HUES6 (cell line): Measurements from ENCODE around the gene BST2.
A peak's percentile ranks its signal among the peaks of the same experiment; 100 is the strongest.

Source experiments
- H3K27ac ChIP-seq: 2 replicates; pipeline ENCODE4 v1.7.0; 2013; ENCODE audit warnings: low read depth, mild to moderate bottlenecking, low read length, inconsistent platforms
- H3K27me3 ChIP-seq: 2 replicates; pipeline ENCODE4 v1.6.1; 2013; ENCODE audit warnings: low read length; ENCODE audit not compliant: control insufficient read depth, insufficient read depth
- H3K36me3 ChIP-seq: 2 replicates; pipeline ENCODE4 v1.6.1; 2013; ENCODE audit warnings: low read length; ENCODE audit not compliant: control insufficient read depth, insufficient read depth
- H3K4me1 ChIP-seq: 2 replicates; pipeline ENCODE4 v1.6.1; 2013; ENCODE audit warnings: low read length; ENCODE audit not compliant: control insufficient read depth, insufficient read depth
- H3K4me3 ChIP-seq: 2 replicates; pipeline ENCODE4 v1.5.1; 2013; ENCODE audit warnings: low read depth, low read length
- H3K9ac ChIP-seq: one replicate; pipeline ENCODE4 v1.6.1; 2013; ENCODE audit warnings: mild to moderate bottlenecking, low read length
- H3K9me3 ChIP-seq: 2 replicates; pipeline ENCODE4 v1.6.1; 2013; ENCODE audit warnings: low read depth, low read length; ENCODE audit not compliant: control insufficient read depth, insufficient read depth

Gene BST2

DNA sequence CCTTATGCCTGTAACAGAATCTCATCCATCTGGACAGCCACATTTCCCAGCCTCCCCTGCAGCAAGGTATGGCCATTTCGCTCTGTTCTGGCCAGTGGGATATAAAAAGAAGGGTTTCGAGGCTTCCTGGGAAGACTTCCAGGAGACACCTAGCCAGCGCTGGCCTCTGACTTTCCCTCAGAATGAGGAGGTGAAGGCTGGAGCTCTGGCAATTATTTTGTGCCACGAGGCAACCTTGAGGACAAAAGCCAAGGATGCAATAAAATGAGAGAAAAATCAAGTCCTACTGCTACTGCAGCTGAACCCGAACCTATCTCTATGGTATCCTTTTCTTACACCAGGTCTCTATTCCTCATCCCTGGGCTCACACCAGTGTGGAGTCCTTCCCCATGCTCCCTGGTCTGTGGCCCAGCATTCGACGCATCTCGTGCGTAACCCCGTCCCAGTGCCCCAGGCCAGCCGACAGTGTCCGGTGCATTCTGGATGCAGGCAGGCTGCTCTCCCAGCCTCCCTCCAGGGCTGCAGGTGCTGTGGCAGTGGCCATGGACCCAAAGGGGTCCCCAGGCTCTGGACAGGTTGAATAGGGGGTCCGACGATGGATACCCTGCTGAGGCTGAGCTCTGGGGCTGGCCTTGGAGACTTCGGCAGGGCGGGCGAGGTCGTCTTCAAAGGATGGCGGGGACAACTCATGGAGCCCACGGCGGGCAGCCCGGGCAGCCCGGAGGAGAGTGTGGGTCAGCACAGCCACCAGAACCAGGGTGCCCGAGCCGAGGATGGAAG, 30.9 kb upstream of the BST2 start:
- Histone ChIP-seq H3K27ac (no peak overlapping the region), H3K27me3 (no peaks in the 10 kb centered on the region), H3K9ac (no peak overlapping the region), H3K9me3 (no peaks in the 10 kb centered on the region), H3K36me3 (no peaks in the 10 kb centered on the region), H3K4me1 (no peaks in the 10 kb centered on the region), H3K4me3 (no peak overlapping the region)

DNA sequence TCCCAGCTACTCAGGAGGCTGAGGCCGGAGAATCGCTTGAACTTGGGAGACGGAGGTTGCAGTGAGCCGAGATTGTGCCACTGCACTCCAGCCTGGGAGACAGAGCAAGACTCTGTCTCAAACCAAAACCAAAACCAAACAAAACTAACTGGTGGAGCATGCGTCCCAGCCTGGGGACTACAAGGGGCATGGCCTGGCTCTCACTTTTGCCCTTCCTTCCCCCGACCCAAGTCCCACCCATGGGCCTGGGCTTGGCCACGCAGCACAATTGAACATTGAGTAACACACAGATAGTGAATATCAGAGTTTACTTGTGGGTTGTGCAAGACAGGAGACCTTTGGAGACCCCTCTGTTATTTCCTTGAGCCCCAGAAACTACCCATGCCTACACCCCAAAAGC, 29.8 kb upstream of the BST2 start:
- H3K4me3 ChIP-seq, result no peak overlapping the region
- H3K4me1 ChIP-seq, result no peaks in the 10 kb centered on the region
- no peaks in the 10 kb centered on the region for H3K36me3 ChIP-seq
- no peaks in the 10 kb centered on the region for H3K9me3 ChIP-seq
- no peak overlapping the region for H3K27ac ChIP-seq
- H3K27me3 ChIP-seq, result no peaks in the 10 kb centered on the region
- no peak overlapping the region for H3K9ac ChIP-seq

DNA sequence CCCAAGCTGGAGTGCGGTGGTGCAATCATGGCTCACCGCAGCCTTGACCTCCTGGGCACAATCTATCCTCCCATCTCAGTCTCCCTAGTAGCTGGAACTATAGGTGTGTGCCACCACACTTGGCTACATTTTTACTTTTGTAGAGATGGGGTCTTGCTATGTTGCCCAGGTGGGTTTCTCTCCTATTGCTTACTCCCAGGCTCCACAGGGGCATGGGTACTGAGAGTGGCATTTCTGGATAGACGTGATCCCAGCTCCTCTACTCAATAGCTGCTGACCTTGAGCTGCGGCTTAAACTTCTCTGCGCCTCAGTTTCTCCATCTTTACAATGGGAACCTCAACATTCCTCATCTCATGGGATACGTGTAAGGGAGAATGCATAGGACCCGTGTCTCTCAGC, 26.0 kb upstream of the BST2 start:
- Histone ChIP-seq H3K27me3 (no peaks in the 10 kb centered on the region), H3K36me3 (no peaks in the 10 kb centered on the region), H3K4me1 (no peaks in the 10 kb centered on the region), H3K9ac (no peak overlapping the region), H3K4me3 (no peak overlapping the region), H3K9me3 (no peaks in the 10 kb centered on the region), H3K27ac (no peak overlapping the region)

DNA sequence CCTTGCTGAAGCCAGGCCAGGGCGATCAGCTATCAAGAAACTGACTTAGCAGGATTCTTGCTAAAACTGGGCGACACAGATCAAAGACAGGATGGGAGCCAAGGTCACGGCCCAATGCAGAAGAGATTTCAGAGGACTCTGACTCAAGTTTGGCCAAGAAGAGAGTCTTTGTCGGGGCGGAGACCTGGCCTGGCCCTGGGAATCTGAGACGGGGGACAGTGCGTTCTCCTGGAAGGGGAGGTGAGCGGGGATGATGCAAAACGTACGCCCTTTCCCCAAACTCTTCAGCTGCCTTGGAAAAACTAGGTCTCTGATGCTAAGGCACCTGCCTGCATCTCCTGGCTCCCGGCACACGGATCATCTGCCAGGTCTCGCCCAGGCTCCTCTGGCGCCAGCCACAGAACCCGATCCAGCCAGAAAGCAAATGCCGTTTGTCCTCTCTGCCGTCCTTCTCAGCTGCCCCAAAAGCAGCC, 24.2 kb upstream of the BST2 start:
- Histone ChIP-seq H3K27ac (no peak overlapping the region), H3K36me3 (no peaks in the 10 kb centered on the region), H3K9ac (no peak overlapping the region), H3K4me3 (no peak overlapping the region), H3K27me3 (no peaks in the 10 kb centered on the region), H3K9me3 (no peaks in the 10 kb centered on the region), H3K4me1 (0 out of 2 replicates have a peak, but pooled peaks cover 2% of the 10 kb centered on the region)

DNA sequence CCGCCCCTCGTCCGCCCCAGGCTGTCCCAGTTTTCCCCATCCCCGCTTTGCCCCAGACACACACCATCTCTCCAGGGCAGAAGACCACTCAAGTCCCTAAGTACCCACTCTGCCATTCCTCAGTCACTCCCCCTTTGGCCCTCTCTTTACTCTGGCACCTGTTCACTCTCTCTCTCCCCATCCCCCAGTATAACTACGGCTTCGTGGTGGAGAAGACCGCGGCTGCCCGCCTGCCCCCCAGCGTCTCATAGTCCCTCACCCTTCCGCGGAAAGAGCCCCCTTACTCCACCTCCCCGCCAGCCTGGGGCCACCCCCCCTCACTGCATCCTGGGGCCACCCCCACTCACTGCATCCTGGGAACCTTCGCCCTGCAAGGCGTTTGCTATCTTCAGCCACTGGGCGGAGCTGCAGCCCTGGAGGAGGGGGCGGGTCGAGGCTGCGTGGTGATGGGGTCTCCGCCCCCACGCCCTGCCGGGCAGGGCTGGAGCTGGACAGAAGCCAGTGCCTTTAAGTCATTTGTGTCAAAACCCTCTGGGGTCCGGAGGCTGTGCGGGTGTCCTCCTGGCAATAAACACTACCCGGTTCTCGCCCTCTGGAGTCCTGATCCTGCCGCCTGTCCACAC, 19.4 kb upstream of the BST2 start:
- Histone ChIP-seq H3K27me3 (no peaks in the 10 kb centered on the region), H3K36me3 (no peaks in the 10 kb centered on the region), H3K4me3 (peak overlapping the region; percentile 52), H3K9me3 (no peaks in the 10 kb centered on the region), H3K4me1 (peaks cover 5% of the 10 kb centered on the region; the same call in 1 of the 2 replicates), H3K9ac (no peak overlapping the region), H3K27ac (no peak overlapping the region)

DNA sequence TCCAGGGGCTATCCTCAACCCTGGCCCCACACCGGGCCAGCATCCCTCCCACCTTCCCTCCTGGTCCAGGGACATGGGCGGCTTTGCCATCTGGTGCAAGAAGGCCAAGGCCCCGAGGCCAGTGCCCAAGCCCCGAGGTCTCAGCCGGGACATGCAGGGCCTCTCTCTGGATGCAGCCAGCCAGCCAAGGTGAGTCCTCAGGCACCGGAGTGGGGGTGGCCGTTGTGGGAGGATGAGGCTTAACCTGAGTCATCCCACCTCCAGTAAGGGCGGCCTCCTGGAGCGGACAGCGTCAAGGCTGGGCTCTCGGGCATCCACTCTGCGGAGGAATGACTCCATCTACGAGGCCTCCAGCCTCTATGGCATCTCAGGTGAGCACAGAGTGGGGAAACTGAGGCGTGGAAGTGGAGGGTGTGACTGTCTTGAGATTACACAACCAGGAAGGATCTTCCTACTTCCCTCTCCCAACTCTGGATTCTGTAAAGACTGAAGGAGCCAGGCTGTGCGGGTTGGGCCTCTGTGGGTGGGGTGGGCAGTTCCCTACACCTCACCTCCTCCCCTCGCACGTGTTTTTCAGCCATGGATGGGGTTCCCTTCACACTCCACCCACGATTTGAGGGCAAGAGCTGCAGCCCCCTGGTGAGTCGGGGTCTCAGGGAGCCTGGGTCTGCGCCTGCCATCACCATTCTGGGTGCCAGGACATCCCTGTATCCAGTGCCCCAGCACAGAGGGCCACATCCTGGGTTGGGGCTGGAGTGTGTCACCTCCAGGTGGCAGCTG, 18.2 kb upstream of the BST2 start:
- Histone ChIP-seq H3K27me3 (no peaks in the 10 kb centered on the region), H3K36me3 (no peaks in the 10 kb centered on the region), H3K9me3 (no peaks in the 10 kb centered on the region), H3K4me1 (peaks cover 12% of the 10 kb centered on the region; the same call in 1 of the 2 replicates), H3K9ac (no peak overlapping the region), H3K27ac (no peak overlapping the region), H3K4me3 (no peak overlapping the region)

DNA sequence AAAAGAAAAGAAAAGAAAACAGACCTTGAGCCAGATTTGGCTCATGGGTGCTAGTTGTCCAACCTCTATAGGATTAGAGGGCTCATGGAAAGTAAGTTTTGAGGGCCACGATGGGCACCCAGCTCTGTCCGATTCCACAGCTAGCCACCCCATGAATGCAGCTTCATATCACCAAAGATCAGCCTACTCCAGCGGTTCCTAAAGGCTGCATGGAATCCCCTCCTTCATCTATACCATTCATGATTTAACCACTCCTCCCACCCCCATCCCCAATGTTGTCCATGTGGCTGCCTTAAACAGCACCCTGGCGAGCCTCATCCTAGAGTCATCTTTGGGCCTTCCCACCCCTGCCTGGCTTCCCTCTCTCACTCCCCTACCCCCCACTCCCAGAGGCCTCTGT, 16.5 kb upstream of the BST2 start:
- Histone ChIP-seq H3K27ac (no peak overlapping the region), H3K9me3 (no peaks in the 10 kb centered on the region), H3K36me3 (no peaks in the 10 kb centered on the region), H3K27me3 (no peaks in the 10 kb centered on the region), H3K9ac (no peak overlapping the region), H3K4me1 (peaks cover 12% of the 10 kb centered on the region; the same call in 1 of the 2 replicates), H3K4me3 (no peak overlapping the region)

DNA sequence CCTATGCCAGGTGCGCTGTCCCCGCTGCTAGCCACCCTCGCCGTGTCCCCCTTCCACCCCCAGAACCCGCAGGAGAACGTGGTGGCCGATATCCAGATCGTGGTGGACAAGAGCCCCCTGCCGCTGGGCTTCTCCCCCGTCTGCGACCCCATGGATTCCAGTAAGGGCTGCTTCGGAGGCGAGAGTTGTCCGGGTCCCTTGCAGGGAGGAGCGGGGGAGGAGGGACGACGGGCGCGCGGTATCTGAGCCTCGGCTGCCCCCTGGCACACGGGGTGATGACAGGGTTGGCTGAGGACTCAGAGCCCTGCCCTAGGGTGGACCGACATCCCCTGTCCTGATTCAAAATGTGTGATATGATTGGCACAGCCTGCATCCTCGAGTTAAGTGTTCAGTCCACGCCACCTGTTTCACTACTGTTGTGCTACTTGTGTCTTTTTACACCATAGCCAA, 15.1 kb upstream of the BST2 start:
- Histone ChIP-seq H3K4me1 (peaks cover 17% of the 10 kb centered on the region), H3K9ac (peak overlapping the region; percentile 21), H3K27ac (no peak overlapping the region), H3K9me3 (no peaks in the 10 kb centered on the region), H3K36me3 (no peaks in the 10 kb centered on the region), H3K4me3 (peak overlapping the region; percentile 81), H3K27me3 (no peaks in the 10 kb centered on the region)

DNA sequence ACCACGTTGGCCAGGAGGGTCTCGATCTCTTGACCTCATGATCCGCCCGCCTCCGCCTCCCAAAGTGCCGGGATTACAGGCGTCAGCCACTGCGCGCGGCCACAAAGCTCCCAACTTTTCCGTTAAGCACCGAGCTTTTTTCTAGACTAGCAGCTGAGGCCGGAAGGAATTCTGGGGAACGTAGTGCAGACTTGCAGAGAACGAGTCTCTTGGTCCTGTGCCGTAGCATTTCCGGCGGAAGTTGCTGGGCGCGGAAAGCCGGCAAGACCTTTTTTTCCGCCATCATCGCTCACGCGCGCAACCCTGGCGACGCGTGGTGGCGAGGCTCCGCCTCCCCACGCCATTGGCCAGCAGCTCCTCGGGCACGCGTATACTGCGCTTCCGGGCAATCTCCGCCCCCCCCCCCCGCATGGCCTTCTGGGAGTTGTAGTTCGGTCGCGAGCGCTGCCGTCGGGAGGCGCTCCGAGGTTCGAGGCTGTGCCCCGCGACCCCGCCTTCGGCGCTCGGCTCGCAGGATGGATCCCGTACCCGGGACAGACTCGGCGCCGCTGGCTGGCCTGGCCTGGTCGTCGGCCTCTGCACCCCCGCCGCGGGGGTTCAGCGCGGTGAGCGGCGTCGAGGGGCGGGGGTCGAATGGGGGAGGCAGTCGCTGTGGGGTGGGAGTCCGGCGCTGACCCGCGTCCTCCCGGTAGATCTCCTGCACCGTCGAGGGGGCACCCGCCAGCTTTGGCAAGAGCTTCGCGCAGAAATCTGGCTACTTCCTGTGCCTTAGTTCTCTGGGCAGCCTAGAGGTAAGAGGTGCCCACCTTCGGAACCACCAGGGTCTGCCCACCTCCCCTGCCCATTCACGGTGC, 14.4 kb upstream of the BST2 start, which contains the start of gene MVB12A:
MVB12A (plus strand) TSS at position 427 of the 854 bp plus-strand sequence; CDS start at position 516, 89 bp downstream.
- Histone ChIP-seq H3K9ac (peak within 1 kb of the TSS; percentile 64), H3K4me1 (peaks cover 21% of the 10 kb centered on the region), H3K27ac (peak within 1 kb of the TSS; percentile 29; the same call in 1 of the 2 replicates)

DNA sequence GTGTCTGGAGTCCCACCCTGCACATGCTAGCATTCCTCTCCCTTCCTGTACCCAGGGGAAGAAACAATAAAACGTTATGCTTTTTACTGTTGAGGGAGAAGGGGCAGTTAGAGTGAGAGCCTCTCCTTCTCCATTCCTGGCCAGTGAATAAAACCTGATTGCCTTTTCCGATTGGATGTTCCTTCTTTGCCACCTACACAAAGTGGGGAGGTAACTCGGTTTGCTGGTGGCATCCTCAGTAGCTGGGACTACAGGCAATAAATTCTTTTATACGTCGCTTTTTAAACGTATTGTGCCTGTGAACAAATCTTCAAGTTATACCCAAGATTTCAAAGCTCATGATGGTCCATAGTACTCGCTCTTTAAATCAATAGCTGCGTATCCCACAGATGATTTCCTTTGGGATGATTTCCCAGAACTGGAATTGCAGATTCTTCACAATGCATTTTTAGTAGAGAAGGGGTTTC, 13.8 kb upstream of the BST2 start:
- Histone ChIP-seq H3K27me3 (no peaks in the 10 kb centered on the region), H3K27ac (peak overlapping the region; percentile 29; the same call in 1 of the 2 replicates), H3K36me3 (no peaks in the 10 kb centered on the region; the same call in 1 of the 2 replicates), H3K4me1 (peaks cover 27% of the 10 kb centered on the region), H3K4me3 (peak overlapping the region; percentile 50), H3K9ac (peak overlapping the region; percentile 64), H3K9me3 (no peaks in the 10 kb centered on the region)

More for the DNA sequence above, 14.4 kb upstream of the BST2 start, which contains the start of gene MVB12A:
- Histone ChIP-seq H3K4me3 (peak within 1 kb of the TSS; percentile 81), H3K36me3 (no peaks in the 10 kb centered on the region), H3K9me3 (no peaks in the 10 kb centered on the region), H3K27me3 (no peaks in the 10 kb centered on the region)
